ENCODE measurements around the gene ZBTB7C.

The ZBTB7C gene

GRCh38 chr18:48263914-48264902 lies 145.0 kb downstream of the ZBTB7C start:
- peak in 3 of 56 donors; percentile 22 to 27 (median 26) for DNase-seq

DNA sequence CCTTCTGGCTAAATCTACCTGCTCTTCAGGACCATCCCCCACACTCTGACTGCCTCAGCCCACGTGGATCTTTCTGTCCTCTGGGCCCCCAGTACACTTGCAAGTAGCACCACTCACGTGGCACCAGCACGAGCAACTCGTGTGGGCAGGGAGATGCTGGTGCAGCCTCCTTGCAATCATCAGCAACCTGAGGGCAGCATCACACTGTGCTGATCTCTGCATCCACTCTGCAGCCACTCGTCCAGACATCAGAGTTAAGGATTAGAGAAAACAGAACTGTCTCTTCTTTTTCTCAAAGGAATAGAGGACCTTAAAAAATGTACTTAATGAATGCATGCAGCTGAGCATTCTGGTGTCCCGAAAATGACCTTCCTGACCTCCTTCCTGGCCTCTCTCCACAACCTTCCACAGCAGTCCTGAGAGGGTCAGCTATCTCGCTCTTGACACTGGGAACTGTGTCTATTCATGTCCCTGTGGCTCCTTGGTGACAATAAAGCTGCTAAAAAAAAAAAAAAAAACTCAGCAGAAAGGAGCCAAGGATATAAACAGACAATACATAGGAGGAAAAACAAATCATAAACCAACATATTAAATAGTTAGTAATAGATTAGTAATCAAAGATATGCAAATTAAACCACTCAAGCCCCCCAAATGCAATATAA lies 145.9 kb downstream of the ZBTB7C start:
- no peak for DNase-seq

- no peak for DNase-seq
These were observed 148.9 kb downstream of the ZBTB7C start for GRCh38 chr18:48260237-48260636.

- DNase-seq = no peak
These were observed 152.3 kb downstream of the ZBTB7C start for GRCh38 chr18:48256848-48257247.

DNA sequence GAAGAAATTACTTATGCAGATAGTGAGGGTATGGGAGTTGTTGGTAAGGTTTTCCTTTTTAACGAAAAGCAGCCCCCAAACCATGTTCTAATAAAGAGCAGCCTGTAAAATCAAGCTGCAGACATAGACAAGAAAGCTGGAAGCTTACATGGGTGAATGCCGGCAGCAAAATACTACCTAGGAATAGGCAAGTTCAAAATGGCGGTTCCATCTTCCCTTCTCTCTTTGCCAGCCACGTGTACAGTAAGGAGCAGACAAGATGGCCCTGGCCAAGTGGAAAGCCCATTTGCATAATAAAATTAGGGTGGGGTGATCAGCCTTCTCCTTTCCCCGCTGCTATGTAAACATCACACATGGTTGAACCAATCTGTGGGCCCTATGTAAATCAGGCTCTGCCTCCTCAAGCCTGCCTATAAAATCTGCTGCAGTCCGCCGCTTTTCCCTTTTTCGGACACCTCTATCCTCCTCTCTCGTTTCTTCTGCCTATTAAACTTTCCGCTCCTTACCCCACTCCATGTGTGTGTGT lies 155.0 kb downstream of the ZBTB7C start:
- no peak for DNase-seq

DNA sequence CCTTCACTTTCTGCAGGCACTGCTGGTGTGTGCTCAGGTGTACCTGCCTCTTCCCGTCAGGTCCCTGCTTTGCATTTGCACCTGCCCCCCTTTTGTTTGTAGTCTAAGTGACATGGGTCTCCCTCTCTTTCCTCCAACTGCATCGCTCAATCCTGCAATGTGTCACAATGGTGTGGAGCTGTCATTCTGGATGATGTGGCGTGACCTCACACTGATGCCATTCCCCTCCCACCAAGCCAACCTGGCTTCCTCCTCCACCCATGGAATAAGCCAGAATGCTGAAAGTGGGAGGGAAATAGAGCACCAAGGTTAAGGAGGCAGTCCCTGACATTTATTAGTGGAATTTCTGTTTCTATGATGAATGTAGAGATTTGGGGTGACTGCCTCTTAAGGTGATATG lies 156.7 kb downstream of the ZBTB7C start:
- DNase-seq = no peak

DNA sequence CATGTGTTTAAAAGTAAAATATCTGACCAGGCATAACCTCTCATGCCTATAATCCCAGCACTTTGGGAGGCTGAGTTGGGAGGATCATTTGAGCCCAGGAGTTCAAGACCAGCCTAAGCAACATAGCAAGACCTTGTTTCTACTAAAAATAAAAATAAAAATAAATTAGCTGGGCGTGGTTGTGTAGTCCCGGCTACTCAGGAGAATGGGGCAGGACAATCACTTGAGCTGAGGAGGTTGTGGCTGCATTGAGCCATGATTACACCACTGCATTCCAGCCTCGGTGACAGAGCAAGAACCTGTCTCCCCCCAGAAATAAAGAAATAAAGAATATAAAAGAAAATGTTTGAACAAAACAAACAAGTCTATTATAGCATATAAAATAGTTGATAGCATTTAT lies 158.3 kb downstream of the ZBTB7C start:
- no peak for DNase-seq

DNA sequence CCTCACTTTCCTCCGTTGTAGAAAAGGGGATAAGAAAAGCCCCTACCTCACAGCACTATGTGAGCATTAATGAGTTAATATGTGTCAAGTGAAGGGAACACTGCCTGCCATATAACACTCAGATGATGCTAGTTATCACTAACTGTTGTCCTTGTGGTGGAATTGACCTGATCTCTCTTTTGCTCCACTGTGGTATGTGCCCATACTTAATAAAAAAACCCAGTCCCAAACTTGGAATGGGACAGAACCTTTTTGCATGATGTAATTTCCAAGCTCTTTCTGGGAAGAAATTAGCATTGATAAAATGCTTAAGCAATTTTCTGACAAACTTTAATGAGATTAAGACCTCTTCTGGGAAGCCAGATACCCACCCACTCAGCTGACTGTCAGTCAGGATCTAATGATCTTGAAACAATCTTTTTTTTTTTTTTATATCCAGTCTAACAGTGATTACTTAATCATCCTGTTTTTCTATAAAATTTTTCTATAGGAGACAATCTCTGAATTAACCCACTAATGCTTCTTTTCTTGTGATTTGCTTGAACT lies 158.7 kb downstream of the ZBTB7C start:
- no peak for DNase-seq

GRCh38 chr18:48249854-48250253 lies 159.3 kb downstream of the ZBTB7C start:
- no peak for DNase-seq

DNA sequence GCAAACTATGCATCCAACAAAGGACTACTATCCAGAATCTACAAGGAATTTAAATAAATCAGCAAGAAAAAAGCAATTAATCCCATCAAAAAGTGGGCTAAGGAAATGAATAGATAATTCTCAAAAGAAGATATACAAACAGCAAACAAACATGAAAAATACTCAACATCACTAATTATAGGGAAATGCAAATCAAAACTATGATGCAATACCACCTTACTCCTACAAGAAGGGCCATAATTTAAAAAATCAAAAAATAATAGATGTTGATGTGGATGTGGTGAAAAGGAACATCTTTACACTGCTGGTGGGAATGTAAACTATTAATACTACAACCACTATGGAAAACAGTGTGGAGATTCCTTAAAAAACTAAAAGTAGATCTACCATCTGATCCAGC lies 164.7 kb downstream of the ZBTB7C start:
- DNase-seq = no peak

DNA sequence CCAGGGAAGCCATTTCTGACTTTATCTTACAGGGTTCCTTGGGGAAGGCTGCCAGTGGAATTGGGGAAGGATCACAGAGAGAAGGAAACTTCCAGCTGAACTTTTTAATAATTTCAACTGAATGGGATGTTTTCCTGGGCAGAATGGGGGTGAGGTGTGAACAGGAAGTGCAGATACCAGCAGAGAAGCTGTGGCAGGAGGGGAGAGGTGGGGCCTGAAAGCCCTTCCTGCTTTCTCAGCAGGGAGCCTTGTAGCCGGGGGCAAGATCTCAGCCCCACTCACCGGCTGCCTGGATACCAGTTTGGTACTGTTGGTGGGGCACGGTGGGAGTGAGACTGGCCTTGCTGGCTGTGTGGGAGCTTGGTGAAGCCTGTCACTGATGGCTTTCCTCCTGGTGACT lies 170.5 kb downstream of the ZBTB7C start:
- DNase-seq = no peak

- DNase-seq = no peak
These were observed 171.0 kb downstream of the ZBTB7C start for GRCh38 chr18:48238206-48238605.

GRCh38 chr18:48236822-48237221 lies 172.4 kb downstream of the ZBTB7C start:
- no peak for DNase-seq

DNA sequence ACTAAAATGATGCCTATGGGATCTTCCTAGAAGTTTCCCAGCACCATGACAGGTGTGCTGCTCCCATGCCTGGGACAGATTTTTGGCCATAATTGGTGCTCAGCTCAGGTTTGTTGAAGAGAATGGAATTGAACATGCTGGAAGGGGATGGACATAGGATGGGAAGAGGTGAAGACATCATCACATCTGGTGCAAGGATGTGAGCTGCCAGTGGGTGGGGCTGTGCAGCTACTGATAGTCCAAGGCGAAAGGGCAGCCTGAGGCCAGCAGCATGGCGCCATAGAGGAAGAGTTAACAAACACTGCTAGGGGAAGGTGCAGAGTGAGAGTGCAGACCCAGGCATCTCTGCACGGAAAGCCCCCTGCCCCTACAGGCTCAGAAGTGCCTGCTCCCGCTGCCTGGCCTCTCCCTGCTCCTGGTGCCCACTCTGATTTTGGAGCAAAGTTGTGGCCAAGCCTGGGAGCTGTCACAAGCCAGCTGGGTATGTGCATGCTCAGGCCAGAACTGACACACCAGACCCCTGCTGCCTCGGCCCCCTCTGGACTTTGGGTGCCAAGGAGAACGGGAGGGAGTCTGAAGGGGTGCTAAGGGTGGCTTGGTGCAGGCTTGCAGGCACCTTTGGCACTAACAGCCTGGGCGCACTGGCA lies 178.6 kb downstream of the ZBTB7C start:
- peak in 20 of 56 donors; percentile 2 to 65 (median 24) for DNase-seq

- no peak for DNase-seq
These were observed 179.6 kb downstream of the ZBTB7C start for GRCh38 chr18:48229552-48229981.

DNA sequence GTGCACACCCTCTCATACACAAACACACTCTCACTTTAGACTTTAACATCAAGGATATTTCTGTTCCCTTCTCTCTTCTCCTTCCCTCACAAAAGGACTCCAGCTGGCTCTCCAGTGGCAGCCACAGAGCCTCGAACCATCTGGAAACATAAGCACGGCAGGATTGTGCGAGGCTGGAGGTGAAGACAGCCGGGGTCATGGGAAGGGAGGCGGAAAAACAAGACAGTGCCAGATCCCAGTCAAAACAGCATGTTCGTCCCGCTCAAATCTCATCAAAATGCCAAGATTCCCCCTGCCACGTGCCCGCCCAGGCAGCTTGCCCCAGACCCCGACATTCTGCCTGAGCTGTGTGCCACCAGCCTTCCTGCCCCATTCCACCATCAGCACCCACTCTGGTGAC lies 180.3 kb downstream of the ZBTB7C start:
- DNase-seq = no peak

DNA sequence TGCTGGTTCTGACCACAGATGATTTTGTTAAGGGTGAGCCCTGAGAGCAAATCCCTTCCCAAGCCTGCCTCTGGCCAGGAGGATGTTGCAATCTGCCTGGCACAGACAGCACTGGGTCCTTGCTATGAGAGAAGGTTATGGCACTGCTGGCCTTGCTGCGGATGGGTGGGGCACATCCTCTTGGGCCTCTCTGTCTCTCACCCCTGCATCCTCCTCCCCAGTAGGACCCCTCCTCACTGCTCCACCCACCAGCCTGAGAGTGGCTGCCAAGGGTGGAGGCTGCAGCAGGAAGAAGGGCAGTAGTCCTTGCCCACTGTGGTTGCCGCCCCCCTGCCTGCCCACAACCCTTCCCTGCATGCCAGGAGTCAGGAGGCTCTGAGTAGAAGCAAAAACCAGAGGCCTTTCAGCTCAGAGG lies 180.9 kb downstream of the ZBTB7C start:
- no peak for DNase-seq

GRCh38 chr18:48227206-48227605 lies 182.0 kb downstream of the ZBTB7C start:
- DNase-seq = no peak

GRCh38 chr18:48226401-48226800 lies 182.8 kb downstream of the ZBTB7C start:
- no peak for DNase-seq

- DNase-seq = no peak
These were observed 187.1 kb downstream of the ZBTB7C start for GRCh38 chr18:48222118-48222517.

- peak in 25 of 56 donors; percentile 9 to 66 (median 39) for DNase-seq
These were observed 189.2 kb downstream of the ZBTB7C start for GRCh38 chr18:48219810-48220499.
